ENCODE measurements around the gene FAP. TPM values are rescaled to one million over a fixed set of nuclear protein-coding genes. Genes with fewer than 3 reads are reported as not detected.

Gene FAP
- total RNA-seq, 2 experiments from 2014 or later, result not detected

GRCh38 chr2:162198239-162198638, 45.0 kb downstream of the FAP start:
- Mint-ChIP-seq H3K4me1 (no peaks in the 10 kb centered on the region), H3K4me3 (no peak overlapping the region), H3K27me3 (peaks cover 20% of the 10 kb centered on the region), H3K9me3 (no peaks in the 10 kb centered on the region), H3K36me3 (ENCODE audit: low read depth) (no peaks in the 10 kb centered on the region), H3K27ac (no peak overlapping the region)
- DNase-seq, result no peak
- POLR2A ChIA-PET, result no interaction called here
- CTCF ChIA-PET, result interaction anchor here (1.7 kb wide), 1 partner anchor 22 kb away, joined by 11 read pairs; no protein-coding TSS in a partner anchor

GRCh38 chr2:162197069-162197825, 46.0 kb downstream of the FAP start:
- POLR2A ChIA-PET, result no interaction called here
- H3K36me3 Mint-ChIP-seq (ENCODE audit: low read depth), result no peaks in the 10 kb centered on the region
- H3K4me3 Mint-ChIP-seq, result no peak overlapping the region
- H3K27me3 Mint-ChIP-seq, result peaks cover 27% of the 10 kb centered on the region
- no peak overlapping the region for H3K27ac Mint-ChIP-seq
- H3K4me1 Mint-ChIP-seq, result no peaks in the 10 kb centered on the region
- DNase-seq, result no peak
- CTCF ChIA-PET, result interaction anchor here (0.8 to 1.7 kb wide), 2 partner anchors 23 to 131 kb away, joined by 3 to 11 read pairs; no protein-coding TSS in a partner anchor
- H3K9me3 Mint-ChIP-seq, result no peaks in the 10 kb centered on the region

GRCh38 chr2:162196638-162197037, 46.6 kb downstream of the FAP start:
- Mint-ChIP-seq H3K27ac (no peak overlapping the region), H3K9me3 (no peaks in the 10 kb centered on the region), H3K36me3 (ENCODE audit: low read depth) (no peaks in the 10 kb centered on the region), H3K27me3 (peaks cover 31% of the 10 kb centered on the region), H3K4me3 (no peak overlapping the region), H3K4me1 (no peaks in the 10 kb centered on the region)
- DNase-seq, result no peak
- ChIA-PET POLR2A (no interaction called here), CTCF (interaction anchor here (1.7 kb wide), 1 partner anchor 24 kb away, joined by 11 read pairs; no protein-coding TSS in a partner anchor)

GRCh38 chr2:162188451-162188850, 54.8 kb downstream of the FAP start:
- Mint-ChIP-seq H3K27ac (no peak overlapping the region), H3K27me3 (peaks cover 28% of the 10 kb centered on the region), H3K4me3 (no peak overlapping the region), H3K4me1 (no peaks in the 10 kb centered on the region), H3K9me3 (no peaks in the 10 kb centered on the region), H3K36me3 (ENCODE audit: low read depth) (no peaks in the 10 kb centered on the region)
- CTCF ChIA-PET, result no interaction called here
- POLR2A ChIA-PET, result no interaction called here
- no peak for DNase-seq

- POLR2A ChIA-PET, result no interaction called here
- no peaks in the 10 kb centered on the region for H3K9me3 Mint-ChIP-seq
- H3K27ac Mint-ChIP-seq, result no peak overlapping the region
- no peak for DNase-seq
- H3K4me3 Mint-ChIP-seq, result no peak overlapping the region
- H3K4me1 Mint-ChIP-seq, result no peaks in the 10 kb centered on the region
- no peaks in the 10 kb centered on the region for H3K36me3 Mint-ChIP-seq (ENCODE audit: low read depth)
- CTCF ChIA-PET, result no interaction called here
- H3K27me3 Mint-ChIP-seq, result peaks cover 13% of the 10 kb centered on the region
Observed at GRCh38 chr2:162185541-162186232, 57.6 kb downstream of the FAP start.

- Mint-ChIP-seq H3K27ac (no peak overlapping the region), H3K27me3 (peaks cover 16% of the 10 kb centered on the region), H3K9me3 (no peaks in the 10 kb centered on the region), H3K36me3 (ENCODE audit: low read depth) (no peaks in the 10 kb centered on the region), H3K4me1 (no peaks in the 10 kb centered on the region), H3K4me3 (no peak overlapping the region)
- ChIA-PET CTCF (no interaction called here), POLR2A (no interaction called here)
- DNase-seq, result no peak
Observed at GRCh38 chr2:162184821-162185450, 58.3 kb downstream of the FAP start.

- ChIA-PET POLR2A (no interaction called here), CTCF (interaction anchor here (0.9 kb wide), 1 partner anchor 12 kb away, joined by 3 read pairs; no protein-coding TSS in a partner anchor)
- no peaks in the 10 kb centered on the region for H3K4me1 Mint-ChIP-seq
- DNase-seq, result no peak
- no peak overlapping the region for H3K27ac Mint-ChIP-seq
- no peaks in the 10 kb centered on the region for H3K9me3 Mint-ChIP-seq
- H3K36me3 Mint-ChIP-seq (ENCODE audit: low read depth), result no peaks in the 10 kb centered on the region
- no peak overlapping the region for H3K4me3 Mint-ChIP-seq
- peaks cover 16% of the 10 kb centered on the region for H3K27me3 Mint-ChIP-seq
Observed at GRCh38 chr2:162184359-162184758, 58.9 kb downstream of the FAP start.

- no peak for DNase-seq
- Mint-ChIP-seq H3K27me3 (peaks cover 12% of the 10 kb centered on the region), H3K36me3 (ENCODE audit: low read depth) (no peaks in the 10 kb centered on the region), H3K4me3 (no peak overlapping the region), H3K9me3 (no peaks in the 10 kb centered on the region), H3K27ac (no peak overlapping the region), H3K4me1 (no peaks in the 10 kb centered on the region)
- ChIA-PET CTCF (no interaction called here), POLR2A (no interaction called here)
Observed at GRCh38 chr2:162182395-162182794, 60.9 kb downstream of the FAP start.

GRCh38 chr2:162177301-162177700, 65.9 kb downstream of the FAP start:
- no peak overlapping the region for H3K4me3 Mint-ChIP-seq
- no peak for DNase-seq
- ChIA-PET CTCF (no interaction called here), POLR2A (no interaction called here)
- no peaks in the 10 kb centered on the region for H3K9me3 Mint-ChIP-seq
- no peaks in the 10 kb centered on the region for H3K4me1 Mint-ChIP-seq
- H3K27ac Mint-ChIP-seq, result no peak overlapping the region
- peaks cover 21% of the 10 kb centered on the region for H3K27me3 Mint-ChIP-seq
- H3K36me3 Mint-ChIP-seq (ENCODE audit: low read depth), result no peaks in the 10 kb centered on the region

- Mint-ChIP-seq H3K27me3 (peaks cover 17% of the 10 kb centered on the region), H3K27ac (no peak overlapping the region), H3K4me1 (peaks cover 1% of the 10 kb centered on the region), H3K36me3 (ENCODE audit: low read depth) (no peaks in the 10 kb centered on the region), H3K4me3 (no peak overlapping the region), H3K9me3 (no peaks in the 10 kb centered on the region)
- CTCF ChIA-PET, result no interaction called here
- DNase-seq, result no peak
- POLR2A ChIA-PET, result no interaction called here
Observed at GRCh38 chr2:162175714-162176113, 67.5 kb downstream of the FAP start.

- no peaks in the 10 kb centered on the region for H3K9me3 Mint-ChIP-seq
- CTCF ChIA-PET, result no interaction called here
- DNase-seq, result no peak
- peaks cover 14% of the 10 kb centered on the region for H3K27me3 Mint-ChIP-seq
- H3K27ac Mint-ChIP-seq, result no peak overlapping the region
- POLR2A ChIA-PET, result no interaction called here
- H3K4me3 Mint-ChIP-seq, result no peak overlapping the region
- peaks cover 4% of the 10 kb centered on the region for H3K4me1 Mint-ChIP-seq
- no peaks in the 10 kb centered on the region for H3K36me3 Mint-ChIP-seq (ENCODE audit: low read depth)
Observed at GRCh38 chr2:162174746-162175145, 68.5 kb downstream of the FAP start.

- Mint-ChIP-seq H3K27me3 (peaks cover 26% of the 10 kb centered on the region), H3K4me1 (peaks cover 4% of the 10 kb centered on the region), H3K27ac (no peak overlapping the region), H3K4me3 (no peak overlapping the region), H3K36me3 (ENCODE audit: low read depth) (no peaks in the 10 kb centered on the region), H3K9me3 (no peaks in the 10 kb centered on the region)
- POLR2A ChIA-PET, result no interaction called here
- CTCF ChIA-PET, result no interaction called here
- no peak for DNase-seq
Observed at GRCh38 chr2:162172802-162173370, 70.4 kb downstream of the FAP start.

- no peak for DNase-seq
- CTCF ChIA-PET, result interaction anchor here (0.6 to 1.4 kb wide), 4 partner anchors 10 to 287 kb away, joined by 3 to 5 read pairs (median 4); no protein-coding TSS in a partner anchor
- H3K4me1 Mint-ChIP-seq, result peaks cover 8% of the 10 kb centered on the region
- H3K4me3 Mint-ChIP-seq, result no peak overlapping the region
- H3K9me3 Mint-ChIP-seq, result no peaks in the 10 kb centered on the region
- H3K27ac Mint-ChIP-seq, result no peak overlapping the region
- peaks cover 14% of the 10 kb centered on the region for H3K27me3 Mint-ChIP-seq
- POLR2A ChIA-PET, result no interaction called here
- H3K36me3 Mint-ChIP-seq (ENCODE audit: low read depth), result no peaks in the 10 kb centered on the region
Observed at GRCh38 chr2:162166745-162167144, 76.5 kb downstream of the FAP start.

Data from activated CD4-positive, alpha-beta memory T cell treated with anti-CD3 and anti-CD28 coated beads, Interleukin-2, amount 10 ng/mL, durations not matched to agents 7 days and 5 days (primary cell).